Kidney (tissue), 14 donors: ENCODE data around the gene TRPM3. TPM values are rescaled to one million over a fixed set of nuclear protein-coding genes. Genes with fewer than 3 reads are reported as not detected.

Experiments used
- DNase-seq, 5 donors: peaks; one replicate each; pipeline ENCODE4 v3.0.0-alpha.2; 2013 to 2020
- FAIRE-seq: peaks from 2 replicates; lab custom pipeline; 2012; peaks lifted over from hg19 to GRCh38; lab: Jason Lieb, UNC
- H3K27ac ChIP-seq, 2 donors: one replicate each; pipeline ENCODE4 v1.7.0; 2013; ENCODE audit warnings: low read depth in 2 of 2, low read length in 2 of 2, inconsistent platforms in 1 of 2
- H3K27me3 ChIP-seq: one replicate; pipeline ENCODE4 v1.7.1; 2013; ENCODE audit warnings: low read length, inconsistent platforms; ENCODE audit not compliant: control insufficient read depth, insufficient read depth
- H3K36me3 ChIP-seq, 3 donors: one replicate each; pipeline versions ENCODE4 v1.7.0 to v1.7.1; 2013; ENCODE audit warnings: low read length in 3 of 3, control low read depth in 1 of 3, inconsistent platforms in 1 of 3; ENCODE audit not compliant: insufficient read depth in 3 of 3, control insufficient read depth in 2 of 3
- H3K4me1 ChIP-seq, 3 donors: one replicate each; pipeline versions ENCODE4 v1.7.0 to v1.7.1; 2013; ENCODE audit warnings: low read length in 3 of 3, inconsistent platforms in 1 of 3, low read depth in 1 of 3; ENCODE audit not compliant: control insufficient read depth in 2 of 3, insufficient read depth in 2 of 3
- H3K4me3 ChIP-seq, 3 donors: one replicate each; pipeline versions ENCODE4 v1.7.0 to v1.8.1; 2013; ENCODE audit warnings: low read length in 3 of 3, control low read depth in 1 of 3, inconsistent platforms in 1 of 3
- H3K9ac ChIP-seq, 3 donors: one replicate each; pipeline versions ENCODE4 v1.7.0 to v1.7.1; 2013; ENCODE audit warnings: low read length in 3 of 3, control low read depth in 1 of 3, inconsistent platforms in 1 of 3
- H3K9me3 ChIP-seq, 3 donors: one replicate each; pipeline versions ENCODE4 v1.7.0 to v1.7.1; 2013; ENCODE audit warnings: low read length in 3 of 3, control low read depth in 1 of 3, inconsistent platforms in 1 of 3; ENCODE audit not compliant: control insufficient read depth in 2 of 3, insufficient read depth in 1 of 3
- intact Hi-C: fragments of 100-400 bp; cut with DNase I; formaldehyde crosslinking; loops from one replicate; pipeline ENCODE4 v1.11.1; 2022
- polyA plus RNA-seq: library from polyadenylated mRNA; stranded (reverse); fragments of 350-450 nt; fragmentation: Illumina TruSeq; extraction: RNeasy Lipid Tissue Mini Kit (QIAGEN cat#74804); gene quantifications from one replicate; pipeline ENCODE4 v1.2.3, GENCODE V29; 2014; ENCODE audit warnings: low read depth, low replicate concordance; ENCODE audit not compliant: insufficient read depth
- total RNA-seq: library from RNA; stranded (reverse); fragmentation: NEBNext Ultra II Directional; extraction: Animal tissue kit (Norgen Biotek cat#: 25700); gene quantifications from one replicate; pipeline ENCODE4 v1.2.1, GENCODE V29; 2021
- TF ChIP-seq, protein P1 (sequence below): IDR thresholded peaks from 3 replicates; pipeline ENCODE4 v1.5.1; 2012; ENCODE audit warnings: mild to moderate bottlenecking, moderate library complexity, borderline replicate concordance; ENCODE audit not compliant: insufficient read depth; ENCODE audit errors: extremely low read depth
- donor health status: control.
- donor health status: control.
- donor health status: control.
- donor health status: control.
- donor health status: control.
- donor health status: DM: yes; HTN: yes; CAD: no.
- donor health status: Normal renal cell carcinoma (clear cell type).

TRPM3 gene
- total and polyA plus RNA-seq, 2 donors from 2014 or later = 8.8 to 11.4 TPM

DNA sequence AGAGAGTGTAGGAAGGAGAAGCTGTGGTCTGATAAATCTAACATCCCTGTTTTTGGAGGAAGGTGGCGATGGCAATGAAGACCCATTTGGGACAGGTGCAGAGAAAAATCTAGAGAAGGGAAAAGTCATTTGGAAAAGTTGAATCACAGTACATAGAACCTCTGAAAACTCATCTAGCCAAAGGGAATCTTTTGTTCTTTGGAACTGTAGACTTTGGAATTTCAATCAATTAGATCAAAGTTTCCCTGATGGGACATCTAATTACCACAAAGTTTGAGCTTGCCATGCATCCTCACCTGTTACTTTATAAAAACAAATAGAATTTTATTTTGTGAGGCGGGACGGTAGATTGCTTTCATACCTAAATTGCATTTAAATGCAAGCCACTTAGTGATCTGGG is 294.9 kb downstream of the TRPM3 start:
- intact Hi-C loops = no loop called here
- no peak overlapping the region for H3K9ac ChIP-seq
- H3K4me1 ChIP-seq = no peaks in the 10 kb centered on the region
- TF ChIP-seq, protein P1, sequence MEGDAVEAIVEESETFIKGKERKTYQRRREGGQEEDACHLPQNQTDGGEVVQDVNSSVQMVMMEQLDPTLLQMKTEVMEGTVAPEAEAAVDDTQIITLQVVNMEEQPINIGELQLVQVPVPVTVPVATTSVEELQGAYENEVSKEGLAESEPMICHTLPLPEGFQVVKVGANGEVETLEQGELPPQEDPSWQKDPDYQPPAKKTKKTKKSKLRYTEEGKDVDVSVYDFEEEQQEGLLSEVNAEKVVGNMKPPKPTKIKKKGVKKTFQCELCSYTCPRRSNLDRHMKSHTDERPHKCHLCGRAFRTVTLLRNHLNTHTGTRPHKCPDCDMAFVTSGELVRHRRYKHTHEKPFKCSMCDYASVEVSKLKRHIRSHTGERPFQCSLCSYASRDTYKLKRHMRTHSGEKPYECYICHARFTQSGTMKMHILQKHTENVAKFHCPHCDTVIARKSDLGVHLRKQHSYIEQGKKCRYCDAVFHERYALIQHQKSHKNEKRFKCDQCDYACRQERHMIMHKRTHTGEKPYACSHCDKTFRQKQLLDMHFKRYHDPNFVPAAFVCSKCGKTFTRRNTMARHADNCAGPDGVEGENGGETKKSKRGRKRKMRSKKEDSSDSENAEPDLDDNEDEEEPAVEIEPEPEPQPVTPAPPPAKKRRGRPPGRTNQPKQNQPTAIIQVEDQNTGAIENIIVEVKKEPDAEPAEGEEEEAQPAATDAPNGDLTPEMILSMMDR = no peak
- peaks cover 0 to 31% (median 18%) of the 10 kb centered on the region in 3 donors for H3K36me3 ChIP-seq
- H3K27me3 ChIP-seq = no peaks in the 10 kb centered on the region
- H3K27ac ChIP-seq = no peak overlapping the region
- H3K4me3 ChIP-seq = no peak overlapping the region
- no peaks in the 10 kb centered on the region for H3K9me3 ChIP-seq
- no peak for FAIRE-seq
- no peak for DNase-seq

DNA sequence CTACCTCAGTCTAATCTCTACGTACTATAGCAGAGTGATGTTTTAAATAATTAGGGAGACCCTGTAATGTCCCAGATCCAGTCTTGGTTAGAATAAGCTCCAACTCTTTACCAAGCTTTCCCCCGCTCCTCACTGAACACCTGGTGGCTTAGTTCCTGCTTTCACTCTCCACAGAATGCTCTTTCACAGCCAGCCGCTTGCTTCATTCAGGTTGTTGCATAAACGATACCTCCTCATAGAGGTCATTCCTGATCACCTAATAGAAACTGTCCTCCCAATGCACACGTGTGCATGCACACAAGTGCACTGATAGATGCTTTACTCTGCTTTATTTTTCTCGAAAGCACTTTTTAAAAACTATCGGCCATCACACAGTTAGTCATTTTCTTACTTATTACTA is 298.1 kb downstream of the TRPM3 start:
- no peak for FAIRE-seq
- Histone ChIP-seq H3K27ac (no peak overlapping the region), H3K4me1 (no peaks in the 10 kb centered on the region), H3K9me3 (no peaks in the 10 kb centered on the region), H3K9ac (no peak overlapping the region), H3K27me3 (no peaks in the 10 kb centered on the region), H3K36me3 (peaks cover 0 to 31% (median 18%) of the 10 kb centered on the region in 3 donors), H3K4me3 (no peak overlapping the region)
- no peak for DNase-seq
- intact Hi-C loops = no loop called here
- TF ChIP-seq, protein P1 = no peak

DNA sequence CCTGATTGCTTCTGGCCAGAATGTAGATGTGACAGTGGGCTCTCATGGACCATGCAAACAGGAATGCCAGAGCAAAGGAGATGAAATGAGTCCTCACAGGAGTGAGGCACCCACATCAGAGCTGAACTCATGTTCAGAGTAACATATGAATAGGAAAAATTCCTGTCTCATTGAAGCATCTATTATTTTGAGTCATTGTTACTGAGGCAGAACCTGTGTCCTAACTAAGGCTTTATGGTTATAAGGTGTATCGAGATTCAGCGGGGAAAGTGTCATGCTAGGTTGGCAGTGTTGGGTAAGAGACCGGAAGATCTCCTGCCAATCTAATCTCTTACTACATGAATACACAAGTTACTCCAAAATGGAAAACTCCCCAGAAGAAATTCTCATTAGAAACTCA is 304.1 kb downstream of the TRPM3 start:
- H3K27me3 ChIP-seq = no peaks in the 10 kb centered on the region
- no peak overlapping the region for H3K27ac ChIP-seq
- no peak overlapping the region for H3K9ac ChIP-seq
- H3K9me3 ChIP-seq = no peaks in the 10 kb centered on the region
- peaks cover 0 to 3% (median 3%) of the 10 kb centered on the region in 3 donors for H3K36me3 ChIP-seq
- no peak for FAIRE-seq
- no peaks in the 10 kb centered on the region for H3K4me1 ChIP-seq
- no peak overlapping the region for H3K4me3 ChIP-seq
- TF ChIP-seq, protein P1 = no peak
- intact Hi-C loops = no loop called here
- DNase-seq = no peak

DNA sequence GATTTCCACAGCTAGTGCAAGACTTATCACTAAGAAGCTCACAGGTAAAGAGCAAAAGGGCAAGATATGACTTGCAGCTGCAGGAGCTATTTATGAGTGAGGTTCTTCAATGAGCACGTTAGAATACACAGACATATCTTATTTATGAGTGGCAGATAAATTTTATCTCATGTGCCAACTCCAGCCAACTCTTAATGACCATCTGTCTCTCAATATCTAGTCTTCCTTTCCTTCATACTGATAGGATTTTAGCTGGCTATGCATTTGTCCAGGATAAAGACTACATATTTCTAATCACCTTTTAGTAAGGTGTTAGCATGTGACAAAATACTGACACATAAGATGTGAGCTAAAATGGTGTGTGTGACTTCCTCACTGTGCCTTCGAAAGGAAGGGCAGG is 304.5 kb downstream of the TRPM3 start:
- Histone ChIP-seq H3K4me3 (no peak overlapping the region), H3K9ac (no peak overlapping the region), H3K4me1 (no peaks in the 10 kb centered on the region), H3K27me3 (no peaks in the 10 kb centered on the region), H3K36me3 (peaks cover 0 to 4% (median 3%) of the 10 kb centered on the region in 3 donors), H3K9me3 (no peaks in the 10 kb centered on the region), H3K27ac (no peak overlapping the region)
- TF ChIP-seq, protein P1 = no peak
- FAIRE-seq (no peak), DNase-seq (no peak)
- intact Hi-C loops = no loop called here
